Measurements from ENCODE around the gene STX16. TPM values are rescaled to one million over a fixed set of nuclear protein-coding genes. Genes with fewer than 3 reads are reported as not detected.

The STX16 gene
- total and polyA plus RNA-seq, 2 experiments from 2014 or later, result 23.2 to 41.8 TPM

- TF ChIP-seq CTCF (IDR thresholded peaks at IDR 0.05; ENCODE audit: poor library complexity), result no peak
- no peak for TF ChIP-seq EZH2phosphoT487 (IDR thresholded peaks at IDR 0.05; ENCODE audit: low read depth, severe bottlenecking, unreplicated experiment)
- TF ChIP-seq EZH2 (IDR thresholded peaks at IDR 0.05; ENCODE audit: borderline replicate concordance), result no peak
- Histone ChIP-seq H3K79me2 (peaks cover 82% of the 10 kb centered on the region), H3K9me2 (replicated peaks; ENCODE audit: insufficient read depth) (no peaks in the 10 kb centered on the region), H4K20me1 (ENCODE audit: insufficient read depth, poor library complexity, severe bottlenecking) (peaks cover 68% of the 10 kb centered on the region), H3K9me3 (ENCODE audit: low read depth) (no peaks in the 10 kb centered on the region), H3K4me1 (ENCODE audit: insufficient read depth) (peaks cover 25% of the 10 kb centered on the region), H3K36me3 (replicated peaks; ENCODE audit: insufficient read depth, low read depth) (no peaks in the 10 kb centered on the region), H3K27ac (no peak overlapping the region), H3K4me3 (no peak overlapping the region), H3K27me3 (no peaks in the 10 kb centered on the region), H3K4me2 (peak overlapping the region; percentile 94), H2AFZ (no peak overlapping the region)
- DNase-seq (ENCODE audit: low spot score), result no peak
- WGBS (ENCODE audit: low lambda C conversion rate, missing lambda C conversion rate), result 81% methylated on average over 4 of the region's 4 CpGs
Observed at GRCh38 chr20:58654337-58654736, 3.3 kb downstream of the STX16 start.

GRCh38 chr20:58655328-58656107, 4.4 kb downstream of the STX16 start:
- Histone ChIP-seq H3K79me2 (peaks cover 94% of the 10 kb centered on the region), H4K20me1 (ENCODE audit: insufficient read depth, poor library complexity, severe bottlenecking) (peaks cover 78% of the 10 kb centered on the region), H3K27ac (no peak overlapping the region), H3K4me1 (ENCODE audit: insufficient read depth) (peaks cover 25% of the 10 kb centered on the region), H3K9me3 (ENCODE audit: low read depth) (no peaks in the 10 kb centered on the region), H3K4me2 (peak overlapping the region; percentile 94), H3K4me3 (no peak overlapping the region), H3K9me2 (replicated peaks; ENCODE audit: insufficient read depth) (no peaks in the 10 kb centered on the region), H3K27me3 (no peaks in the 10 kb centered on the region), H3K36me3 (replicated peaks; ENCODE audit: insufficient read depth, low read depth) (no peaks in the 10 kb centered on the region), H2AFZ (no peak overlapping the region)
- TF ChIP-seq EZH2phosphoT487 (IDR thresholded peaks at IDR 0.05; ENCODE audit: low read depth, severe bottlenecking, unreplicated experiment), result no peak
- TF ChIP-seq CTCF (IDR thresholded peaks at IDR 0.05; ENCODE audit: poor library complexity), result no peak
- no peak for TF ChIP-seq EZH2 (IDR thresholded peaks at IDR 0.05; ENCODE audit: borderline replicate concordance)
- no peak for DNase-seq (ENCODE audit: low spot score)
- WGBS (ENCODE audit: low lambda C conversion rate, missing lambda C conversion rate), result 56% methylated on average over 6 of the region's 6 CpGs

- WGBS (ENCODE audit: low lambda C conversion rate, missing lambda C conversion rate), result 37% methylated on average over 2 of the region's 2 CpGs
- no peaks in the 10 kb centered on the region for H3K36me3 ChIP-seq (replicated peaks; ENCODE audit: insufficient read depth, low read depth)
- peaks cover 85% of the 10 kb centered on the region for H4K20me1 ChIP-seq (ENCODE audit: insufficient read depth, poor library complexity, severe bottlenecking)
- no peak for DNase-seq (ENCODE audit: low spot score)
- TF ChIP-seq CTCF (IDR thresholded peaks at IDR 0.05; ENCODE audit: poor library complexity) (no peak), EZH2 (IDR thresholded peaks at IDR 0.05; ENCODE audit: borderline replicate concordance) (no peak), EZH2phosphoT487 (IDR thresholded peaks at IDR 0.05; ENCODE audit: low read depth, severe bottlenecking, unreplicated experiment) (no peak)
- H3K9me2 ChIP-seq (replicated peaks; ENCODE audit: insufficient read depth), result no peaks in the 10 kb centered on the region
- H2AFZ ChIP-seq, result no peak overlapping the region
- no peak overlapping the region for H3K27ac ChIP-seq
- H3K4me3 ChIP-seq, result no peak overlapping the region
- H3K9me3 ChIP-seq (ENCODE audit: low read depth), result no peaks in the 10 kb centered on the region
- peak overlapping the region; percentile 94 for H3K4me2 ChIP-seq
- peaks cover 25% of the 10 kb centered on the region for H3K4me1 ChIP-seq (ENCODE audit: insufficient read depth)
- H3K79me2 ChIP-seq, result peaks cover 99% of the 10 kb centered on the region
- H3K27me3 ChIP-seq, result no peaks in the 10 kb centered on the region
Observed at GRCh38 chr20:58656831-58657230, 5.7 kb downstream of the STX16 start.

Measured in hepatocyte (in vitro differentiated cells).